Activated CD8-positive, alpha-beta memory T cell treated with anti-CD3 and anti-CD28 coated beads, Interleukin-2, amount 50 U/mL, for 48 hours (primary cell): ENCODE data around the gene LGALS1.
A peak's percentile ranks its signal among the peaks of the same experiment; 100 is the strongest.

Experiments
- DNase-seq: peaks from one replicate; pipeline ENCODE4 v3.0.0-alpha.2; 2020

LGALS1 gene

DNA sequence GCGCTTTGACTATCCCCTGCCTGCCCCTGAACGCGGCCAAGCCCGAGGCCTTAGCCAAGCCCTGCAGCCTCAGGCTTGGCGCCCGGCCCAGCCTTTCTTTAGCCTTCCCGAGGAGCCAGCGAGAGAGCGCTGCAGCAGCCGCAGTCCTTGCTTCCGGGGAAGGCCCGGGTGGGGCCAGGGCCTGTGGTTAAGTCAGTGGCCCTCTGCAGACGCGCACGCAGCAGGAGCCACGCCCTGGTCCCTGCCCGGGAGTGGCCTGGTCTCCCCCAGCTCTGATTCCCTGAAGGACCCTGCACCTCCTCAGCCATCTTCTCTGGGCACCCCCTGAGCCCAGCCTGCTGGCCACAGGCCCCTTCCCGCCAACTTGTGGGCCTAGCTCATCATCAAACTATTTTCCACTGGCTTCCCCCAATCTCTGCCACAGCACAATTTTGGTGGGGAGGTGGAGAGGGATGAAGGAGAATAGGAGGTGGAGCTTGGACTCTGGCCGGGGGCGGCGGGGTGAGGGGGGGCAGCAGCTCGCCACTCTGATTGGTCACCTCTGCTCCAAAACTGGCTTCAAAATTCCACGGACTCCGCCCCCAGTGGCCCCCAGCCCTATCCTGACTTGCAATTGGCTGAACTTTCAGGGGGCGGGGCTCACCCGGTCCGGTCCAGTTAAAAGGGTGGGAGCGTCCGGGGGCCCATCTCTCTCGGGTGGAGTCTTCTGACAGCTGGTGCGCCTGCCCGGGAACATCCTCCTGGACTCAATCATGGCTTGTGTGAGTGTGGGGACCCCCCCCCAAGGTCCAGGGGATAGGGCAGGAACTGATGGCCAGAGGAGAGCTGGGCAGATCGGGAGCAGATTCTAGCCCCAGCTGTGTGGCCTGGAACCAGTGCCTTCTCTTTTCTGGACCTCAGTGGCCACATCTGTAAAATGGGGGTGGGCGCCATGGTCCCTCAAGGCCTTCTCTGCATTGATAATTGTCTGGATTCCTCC, at the start of gene LGALS1:
TSS of gene LGALS1 (plus strand) at position 686 of the 979 bp plus-strand sequence. CDS start at position 753, 67 bp downstream.
- DNase-seq, result peak; percentile 84

DNA sequence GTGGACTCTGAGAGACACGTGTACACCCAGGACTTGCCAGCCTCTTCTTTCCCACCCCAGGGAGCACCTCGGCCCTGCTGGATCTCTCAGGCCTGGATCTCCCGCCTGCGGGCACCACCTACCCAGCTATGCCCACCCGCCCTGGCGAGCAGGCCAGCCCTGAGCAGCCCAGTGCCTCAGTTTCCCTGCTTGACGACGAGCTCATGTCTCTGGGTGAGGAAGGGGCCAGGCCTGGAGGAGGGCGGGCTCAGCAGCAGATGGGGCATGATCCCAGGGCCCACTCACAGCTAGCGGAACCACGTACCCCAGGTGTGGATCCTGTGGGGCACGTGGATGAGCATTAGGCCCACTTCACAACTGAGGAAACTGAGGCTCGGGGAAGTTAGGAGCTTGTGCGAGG, 49.7 kb upstream of the LGALS1 start:
- no peak for DNase-seq

DNA sequence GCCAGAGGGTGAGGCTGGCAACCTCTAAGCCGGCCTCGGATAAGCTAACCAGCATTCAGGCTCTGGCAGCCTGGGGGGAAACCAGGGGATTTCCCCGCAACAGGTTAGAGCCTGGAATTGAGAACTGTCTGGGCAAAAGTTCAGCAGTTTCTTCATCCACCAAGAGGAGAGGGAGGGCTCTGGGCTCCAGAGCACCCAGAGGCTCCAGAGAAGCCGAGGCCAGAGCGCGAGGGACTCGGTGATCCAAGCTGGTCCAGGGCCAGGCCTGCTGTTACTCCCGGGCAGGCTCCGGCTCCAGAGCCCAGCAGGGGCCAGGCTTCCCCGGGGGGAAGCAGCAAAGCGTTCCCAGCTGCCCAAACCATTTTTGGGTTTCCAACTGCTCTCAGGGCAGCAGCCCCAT, 49.3 kb upstream of the LGALS1 start:
- DNase-seq, result no peak

DNA sequence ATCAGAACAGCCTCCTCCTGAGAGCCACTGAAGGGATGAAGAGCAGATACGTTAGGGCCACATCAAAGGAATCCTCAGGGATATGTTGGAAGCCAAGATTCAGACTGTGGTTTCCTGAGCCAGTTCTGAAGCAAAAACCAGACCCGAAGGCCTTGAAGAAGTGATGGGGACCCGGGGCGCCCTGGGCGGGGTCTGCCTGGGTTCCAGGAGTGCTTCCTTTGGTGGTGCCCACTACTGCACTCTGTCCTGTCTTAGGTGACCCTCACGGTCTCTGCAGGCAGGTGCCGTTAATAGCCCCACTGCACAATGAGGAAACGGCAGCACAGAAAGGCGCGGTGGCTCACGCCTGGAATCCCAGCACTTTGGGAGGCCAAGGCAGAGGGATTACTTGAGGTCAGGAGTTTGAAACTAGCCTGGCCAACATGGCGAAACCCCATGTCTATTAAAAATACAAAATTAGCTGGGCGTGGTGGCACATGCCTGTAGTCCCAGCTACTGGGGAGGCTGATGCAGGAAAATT, 48.8 kb upstream of the LGALS1 start:
- no peak for DNase-seq

- no peak for DNase-seq
Measured at GRCh38 chr22:37627121-37627520, 48.3 kb upstream of the LGALS1 start.

- DNase-seq, result no peak
Measured at GRCh38 chr22:37627545-37627944, 47.9 kb upstream of the LGALS1 start.

DNA sequence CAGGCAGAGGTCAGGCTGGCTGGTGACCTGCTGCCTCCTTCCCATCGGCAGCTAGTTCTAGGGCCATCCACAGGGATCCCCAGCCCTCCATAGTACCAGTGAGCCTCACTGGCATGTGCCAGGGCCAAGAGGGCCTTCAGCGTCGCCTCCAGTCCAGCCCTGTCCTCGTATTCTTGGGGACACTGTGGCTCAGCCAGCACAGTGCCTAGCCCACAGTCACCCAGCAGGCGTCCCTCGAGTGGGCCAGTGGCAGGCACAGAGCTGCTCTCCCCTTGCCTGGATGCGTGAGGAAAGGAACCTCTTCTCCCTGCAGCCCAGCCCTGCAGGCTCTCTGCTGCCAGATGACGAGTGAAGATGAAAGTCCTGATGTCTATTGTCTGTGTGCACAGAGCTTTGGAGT, 46.6 kb upstream of the LGALS1 start:
- no peak for DNase-seq

DNA sequence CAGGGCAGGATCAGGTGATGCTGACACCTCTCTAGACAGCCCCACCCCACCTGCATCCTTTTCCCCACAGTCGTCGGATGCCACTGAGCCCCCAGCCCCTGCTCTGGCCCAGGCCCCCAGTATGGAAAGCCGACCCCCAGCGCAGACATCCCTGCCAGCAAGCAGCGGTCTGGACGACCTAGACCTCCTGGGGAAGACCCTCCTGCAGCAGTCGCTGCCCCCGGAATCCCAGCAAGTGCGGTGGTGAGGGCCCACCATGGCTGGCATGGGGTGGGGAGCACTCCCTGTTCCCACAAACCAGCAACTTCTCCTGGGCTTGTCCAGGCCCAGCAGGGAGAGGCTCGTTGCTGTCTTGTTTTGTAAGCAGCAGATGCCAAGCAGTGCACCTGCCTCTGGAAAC, 45.5 kb upstream of the LGALS1 start:
- DNase-seq, result no peak

- DNase-seq, result no peak
Measured at GRCh38 chr22:37630839-37631435, 44.5 kb upstream of the LGALS1 start.

DNA sequence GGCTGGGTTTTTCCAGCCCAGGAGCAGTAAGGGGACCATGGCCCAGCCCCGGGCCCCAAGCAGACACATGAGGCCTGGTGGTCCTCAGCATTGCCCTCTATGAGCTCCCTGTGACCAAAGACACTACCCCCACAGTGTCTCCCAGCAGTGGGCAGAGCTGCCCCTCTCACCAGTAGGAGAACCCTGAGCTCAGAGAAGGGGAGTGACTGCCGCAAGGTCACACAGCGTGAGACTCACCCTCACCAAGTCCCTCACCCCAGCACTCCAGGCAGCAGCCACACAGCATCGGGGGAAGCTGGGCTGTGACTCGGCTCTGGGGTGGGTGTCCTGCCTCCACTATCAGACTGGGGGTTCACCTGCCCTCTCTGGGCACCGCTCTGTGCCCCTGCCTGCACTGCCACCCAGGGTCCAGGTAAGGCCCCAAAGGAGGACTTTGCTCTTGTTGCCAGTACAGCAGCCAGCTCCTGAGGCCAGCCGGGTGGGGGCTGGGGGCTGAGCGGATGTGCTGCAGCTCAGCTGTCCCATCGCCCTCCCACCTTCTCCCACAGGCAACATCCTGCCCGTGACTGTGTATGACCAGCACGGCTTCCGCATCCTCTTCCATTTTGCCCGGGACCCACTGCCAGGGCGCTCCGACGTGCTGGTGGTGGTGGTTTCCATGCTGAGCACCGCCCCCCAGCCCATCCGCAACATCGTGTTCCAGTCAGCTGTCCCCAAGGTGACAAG, 43.8 kb upstream of the LGALS1 start:
- no peak for DNase-seq

DNA sequence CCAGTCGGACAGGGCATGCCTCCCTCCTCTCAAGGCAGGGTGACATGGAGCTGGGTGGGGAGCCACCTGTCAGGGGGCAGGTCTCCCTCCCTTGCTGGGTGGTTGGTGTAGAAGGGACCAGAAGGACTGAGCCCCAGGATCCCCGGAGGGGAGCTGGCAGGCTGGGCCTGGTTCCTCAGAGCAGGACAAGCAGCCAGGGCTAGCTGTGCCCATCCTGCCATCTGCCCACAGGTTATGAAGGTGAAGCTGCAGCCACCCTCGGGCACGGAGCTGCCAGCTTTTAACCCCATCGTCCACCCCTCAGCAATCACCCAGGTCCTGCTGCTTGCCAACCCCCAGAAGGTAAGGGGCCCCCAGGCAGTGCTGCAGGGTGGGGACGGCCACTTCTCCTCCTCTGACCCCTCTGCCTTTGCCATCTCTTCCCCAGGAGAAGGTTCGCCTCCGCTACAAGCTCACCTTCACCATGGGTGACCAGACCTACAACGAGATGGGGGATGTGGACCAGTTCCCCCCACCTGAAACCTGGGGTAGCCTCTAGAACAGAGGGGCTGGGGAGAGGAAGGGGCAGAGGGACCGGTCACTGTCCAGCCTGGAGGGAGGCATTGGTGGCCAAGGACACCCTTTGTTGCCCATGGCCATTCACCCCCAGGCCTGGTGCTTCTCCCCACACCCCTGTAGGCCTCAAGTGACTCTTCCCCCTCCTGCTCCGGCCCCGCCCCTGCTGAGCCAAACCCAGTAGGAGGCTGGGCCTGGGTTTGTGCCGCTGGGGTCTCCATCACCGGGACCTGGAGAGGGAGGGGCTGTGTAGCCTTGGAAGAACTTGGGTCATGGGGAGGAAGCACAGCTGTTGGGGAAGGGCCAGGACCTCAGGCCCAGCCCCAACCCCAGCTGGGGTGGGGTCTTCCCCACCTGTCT, 43.0 kb upstream of the LGALS1 start:
- peak; percentile 73 for DNase-seq

- peak; percentile 81 for DNase-seq
Measured at GRCh38 chr22:37633089-37633624, 42.3 kb upstream of the LGALS1 start.

- peak; percentile 85 for DNase-seq
Measured at GRCh38 chr22:37633625-37634416, 41.6 kb upstream of the LGALS1 start.

DNA sequence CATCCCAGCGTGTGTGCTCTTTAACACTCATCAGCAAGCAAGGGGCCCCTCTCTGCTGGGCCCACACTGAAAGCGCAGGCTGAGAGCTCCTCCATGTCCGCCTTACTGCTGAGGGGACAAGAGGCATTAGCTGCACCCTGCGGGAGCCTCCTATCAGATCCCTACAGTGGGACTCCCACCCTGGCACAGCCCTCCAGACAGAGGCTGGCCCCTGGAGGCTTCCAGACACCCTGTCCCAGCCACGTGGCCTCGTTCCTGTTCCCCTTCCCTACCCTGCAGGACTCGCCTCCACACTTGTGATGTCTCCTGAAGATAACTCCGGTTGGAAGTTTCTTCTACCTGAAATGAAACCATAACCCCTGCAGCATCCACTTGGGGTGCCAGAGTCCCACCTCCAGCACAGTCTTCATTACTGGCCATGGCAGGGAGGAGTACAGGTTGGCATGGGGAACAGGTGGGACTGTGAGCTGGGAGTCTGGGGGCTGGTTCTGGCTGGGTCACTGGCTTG, 41.0 kb upstream of the LGALS1 start:
- no peak for DNase-seq

DNA sequence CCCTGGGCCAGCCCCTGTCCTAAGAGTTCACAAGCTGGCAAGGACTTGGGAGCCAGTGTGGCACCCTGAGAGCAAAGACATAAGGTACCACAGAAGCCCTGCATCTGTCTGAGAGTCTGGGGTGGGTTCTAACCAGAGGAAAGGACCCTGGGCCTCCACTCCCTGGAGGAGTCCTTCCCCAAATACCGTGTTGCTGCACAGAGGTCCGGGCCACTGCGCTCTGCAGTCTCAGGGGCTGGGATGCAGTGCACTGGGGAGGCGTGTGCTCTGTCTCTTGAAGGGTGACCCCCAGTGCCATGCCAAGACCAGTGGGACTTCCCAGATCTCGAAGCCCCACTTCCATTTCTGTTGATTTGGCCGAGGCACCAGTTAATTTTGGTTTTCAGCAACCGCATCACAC, 40.3 kb upstream of the LGALS1 start:
- no peak for DNase-seq

- no peak for DNase-seq
Measured at GRCh38 chr22:37636186-37636948, 39.1 kb upstream of the LGALS1 start.

DNA sequence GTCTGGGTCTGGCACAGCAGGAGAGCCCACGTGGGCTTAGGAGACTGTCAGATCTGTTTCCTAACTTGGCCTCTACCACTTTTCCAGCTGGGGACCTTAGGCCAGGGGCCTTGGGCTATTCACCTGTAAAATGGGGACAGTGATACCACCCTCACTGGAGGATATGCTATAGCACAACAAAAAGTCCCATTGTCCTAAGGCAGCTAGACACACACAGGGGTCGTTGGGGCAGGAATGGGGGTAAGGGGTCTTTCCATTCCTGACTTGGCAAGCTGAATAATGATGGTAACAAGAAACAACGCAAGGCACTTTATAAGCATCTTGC, 38.5 kb upstream of the LGALS1 start:
- DNase-seq, result no peak

GRCh38 chr22:37638391-37639069, 36.9 kb upstream of the LGALS1 start:
- no peak for DNase-seq

GRCh38 chr22:37639070-37639760, 36.2 kb upstream of the LGALS1 start, which contains the start of gene SH3BP1:
SH3BP1 (plus strand) TSS chr22:37639669; CDS start chr22:37639788, 119 bp downstream.
- DNase-seq, result peak; percentile 84
